Activated effector memory CD4-positive, alpha-beta T cell treated with Interleukin-2 at 50 U/mL for 16 hours (primary cell): ENCODE data around the gene XIRP1.

Experiments
- DNase-seq: peaks from one replicate; pipeline ENCODE4 v3.0.0-alpha.2; 2020

The XIRP1 gene

GRCh38 chr3:39166134-39166710 is 26.2 kb downstream of the XIRP1 start:
- no peak for DNase-seq

- DNase-seq = no peak
Observed at GRCh38 chr3:39165518-39165917, 26.9 kb downstream of the XIRP1 start.

- DNase-seq = no peak
Observed at GRCh38 chr3:39164414-39164813, 28.0 kb downstream of the XIRP1 start.

GRCh38 chr3:39158148-39158715 is 34.2 kb downstream of the XIRP1 start:
- DNase-seq = no peak

GRCh38 chr3:39157359-39157758 is 35.0 kb downstream of the XIRP1 start:
- no peak for DNase-seq

GRCh38 chr3:39156421-39156820 is 36.0 kb downstream of the XIRP1 start:
- DNase-seq = no peak

GRCh38 chr3:39154280-39155021 is 37.9 kb downstream of the XIRP1 start:
- no peak for DNase-seq

GRCh38 chr3:39153977-39154279 is 38.5 kb downstream of the XIRP1 start:
- DNase-seq = no peak

GRCh38 chr3:39150803-39151631 is 41.4 kb downstream of the XIRP1 start:
- DNase-seq = no peak

- DNase-seq = no peak
Observed at GRCh38 chr3:39150148-39150802, 42.1 kb downstream of the XIRP1 start.

- no peak for DNase-seq
Observed at GRCh38 chr3:39149498-39150147, 42.8 kb downstream of the XIRP1 start.

- DNase-seq = no peak
Observed at GRCh38 chr3:39149059-39149455, 43.3 kb downstream of the XIRP1 start.

GRCh38 chr3:39148435-39149058 is 43.8 kb downstream of the XIRP1 start:
- no peak for DNase-seq

GRCh38 chr3:39147711-39148434 is 44.5 kb downstream of the XIRP1 start:
- DNase-seq = no peak

- peak; percentile 63 for DNase-seq
Observed at GRCh38 chr3:39146611-39147591, 45.5 kb downstream of the XIRP1 start.

GRCh38 chr3:39146083-39146501 is 46.3 kb downstream of the XIRP1 start:
- no peak for DNase-seq

GRCh38 chr3:39144748-39145380 is 47.5 kb downstream of the XIRP1 start:
- no peak for DNase-seq

GRCh38 chr3:39144095-39144747 is 48.2 kb downstream of the XIRP1 start:
- DNase-seq = no peak
